Activated CD4-positive, alpha-beta memory T cell treated with anti-CD3 and anti-CD28 coated beads for 36 hours (primary cell): ENCODE data around the gene PCDH9. TPM values are rescaled to one million over a fixed set of nuclear protein-coding genes. Genes with fewer than 3 reads are reported as not detected.

ENCODE experiments used
- CTCF ChIA-PET: fragments of 350-600 bp; sonication (Branson Sonifier 250); formaldehyde crosslinking; loops from one replicate; lab custom pipeline; 2021; ENCODE audit warnings: antibody characterized with exemption, inconsistent platforms; lab: Charles Lee
- POLR2A ChIA-PET: fragments of 350-600 bp; sonication (Branson Sonifier 250); formaldehyde crosslinking; loops from one replicate; lab custom pipeline; 2021; ENCODE audit warnings: antibody characterized with exemption; lab: Charles Lee
- DNase-seq: peaks from one replicate; pipeline ENCODE4 v3.0.0-alpha.2; 2020
- H3K27ac Mint-ChIP-seq: one replicate; pipeline ENCODE4 v1.8.0; 2021; ENCODE audit warnings: mixed read lengths
- H3K27me3 Mint-ChIP-seq: one replicate; pipeline ENCODE4 v1.8.0; 2021; ENCODE audit warnings: mixed read lengths
- H3K36me3 Mint-ChIP-seq: one replicate; pipeline ENCODE4 v1.8.0; 2021; ENCODE audit warnings: mixed read lengths
- H3K4me1 Mint-ChIP-seq: one replicate; pipeline ENCODE4 v1.8.0; 2021; ENCODE audit warnings: low read depth, mixed read lengths
- H3K4me3 Mint-ChIP-seq: one replicate; pipeline ENCODE4 v1.8.0; 2021; ENCODE audit warnings: mild to moderate bottlenecking, mixed read lengths
- H3K9me3 Mint-ChIP-seq: one replicate; pipeline ENCODE4 v1.8.0; 2021; ENCODE audit warnings: mixed read lengths
- intact Hi-C: fragments of 100-400 bp; cut with micrococcal nuclease; formaldehyde crosslinking; loops from one replicate; pipeline ENCODE4 v1.15.1; 2023
- total RNA-seq, 2 experiments: library from RNA; stranded (reverse); gene quantifications; one replicate each; pipeline ENCODE4 v1.2.3, GENCODE V29; 2021

Gene PCDH9
- total RNA-seq, 2 experiments from 2014 or later, result under 0.01 to 0.02 TPM

DNA sequence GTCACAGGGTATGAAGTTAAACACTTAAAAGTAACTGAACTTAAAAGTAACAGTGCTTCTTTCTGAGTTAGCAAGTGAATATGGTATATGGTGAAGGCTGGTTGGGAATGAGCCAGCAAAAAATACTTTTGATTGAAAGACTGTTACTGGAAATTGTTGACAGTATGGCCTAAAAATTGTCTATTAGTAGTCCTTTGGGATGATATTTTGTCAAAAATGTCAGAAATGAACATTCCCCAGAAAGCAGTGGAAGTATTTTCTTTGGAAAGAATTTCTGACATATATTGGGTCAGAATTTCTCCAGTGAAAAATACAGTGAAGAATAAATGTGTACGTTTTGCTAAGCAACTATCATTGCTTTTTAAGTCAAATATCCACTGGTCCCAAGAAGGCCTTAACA is 860.5 kb downstream of the PCDH9 start:
- no peaks in the 10 kb centered on the region for H3K27me3 Mint-ChIP-seq
- H3K9me3 Mint-ChIP-seq, result no peaks in the 10 kb centered on the region
- ChIA-PET POLR2A (no interaction called here), CTCF (no interaction called here)
- no peaks in the 10 kb centered on the region for H3K4me1 Mint-ChIP-seq
- no peak overlapping the region for H3K27ac Mint-ChIP-seq
- H3K36me3 Mint-ChIP-seq, result no peaks in the 10 kb centered on the region
- no peak overlapping the region for H3K4me3 Mint-ChIP-seq
- intact Hi-C loops, result no loop called here
- no peak for DNase-seq

DNA sequence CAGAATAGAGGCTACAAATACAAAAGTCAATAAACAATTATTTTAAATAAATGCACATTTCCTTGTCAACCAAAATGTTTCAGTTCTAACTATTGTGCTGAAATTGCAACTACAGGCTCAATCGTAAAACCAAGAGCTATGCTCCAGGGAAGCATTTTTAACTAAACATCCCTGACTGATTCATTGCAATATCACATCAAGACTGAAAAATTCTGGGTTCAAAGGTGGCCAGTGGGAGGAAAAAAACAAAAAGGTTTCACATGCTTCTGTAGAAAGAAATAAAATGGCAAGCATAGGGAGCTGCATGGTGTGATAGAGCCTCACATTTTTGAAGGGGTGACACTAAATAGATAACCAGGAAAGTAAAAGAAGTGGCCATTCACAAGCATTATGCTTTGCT is 862.8 kb downstream of the PCDH9 start:
- DNase-seq, result no peak
- H3K4me1 Mint-ChIP-seq, result no peaks in the 10 kb centered on the region
- CTCF ChIA-PET, result no interaction called here

DNA sequence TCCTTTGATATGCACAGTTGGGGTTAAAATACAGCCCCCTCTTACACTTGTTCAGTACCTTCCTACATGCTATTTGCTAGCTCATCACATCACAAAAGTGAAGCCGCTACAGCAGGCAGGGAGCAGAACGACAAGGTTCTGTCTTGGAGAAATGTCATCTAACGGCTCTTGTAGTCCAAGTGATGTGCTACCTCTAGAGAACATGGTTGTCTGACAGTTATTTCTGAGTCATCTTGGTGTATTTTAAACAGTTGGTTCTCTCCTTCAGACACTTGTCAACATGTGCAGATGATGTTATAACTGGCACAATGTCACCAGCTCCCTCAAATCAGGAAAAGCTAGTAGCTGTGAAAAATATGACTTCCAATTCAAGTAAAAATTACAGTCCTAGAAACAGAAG is 865.0 kb downstream of the PCDH9 start:
- intact Hi-C loops, result no loop called here
- CTCF ChIA-PET, result no interaction called here
- no peak for DNase-seq
- Mint-ChIP-seq H3K27me3 (no peaks in the 10 kb centered on the region), H3K27ac (no peak overlapping the region), H3K36me3 (no peaks in the 10 kb centered on the region), H3K9me3 (peaks cover 2% of the 10 kb centered on the region), H3K4me3 (no peak overlapping the region), H3K4me1 (no peaks in the 10 kb centered on the region)
- POLR2A ChIA-PET, result no interaction called here

More for the DNA sequence above, 862.8 kb downstream of the PCDH9 start:
- no peaks in the 10 kb centered on the region for H3K27me3 Mint-ChIP-seq
- no peak overlapping the region for H3K4me3 Mint-ChIP-seq
- POLR2A ChIA-PET, result no interaction called here
- H3K36me3 Mint-ChIP-seq, result no peaks in the 10 kb centered on the region
- peaks cover 2% of the 10 kb centered on the region for H3K9me3 Mint-ChIP-seq
- H3K27ac Mint-ChIP-seq, result no peak overlapping the region
- intact Hi-C loops, result no loop called here

DNA sequence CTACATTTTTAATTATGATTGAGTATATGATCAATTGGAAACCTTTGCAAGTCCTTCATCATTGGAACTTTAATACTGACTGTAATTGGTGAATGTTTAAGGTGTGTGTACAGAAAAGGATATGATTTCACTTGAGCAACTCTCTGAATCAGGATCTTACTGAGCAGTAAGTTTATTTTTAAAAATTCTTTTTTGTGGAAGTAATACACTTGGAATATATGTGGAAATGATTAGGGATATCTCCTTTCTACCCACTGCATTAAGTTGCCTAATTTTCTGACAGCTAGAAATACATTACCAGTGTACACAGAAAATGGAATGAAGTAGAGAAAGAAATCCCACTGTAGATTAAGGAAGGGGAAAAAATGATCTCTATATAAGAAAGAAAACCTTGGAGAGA is 865.8 kb downstream of the PCDH9 start:
- H3K27me3 Mint-ChIP-seq, result no peaks in the 10 kb centered on the region
- H3K4me3 Mint-ChIP-seq, result no peak overlapping the region
- H3K4me1 Mint-ChIP-seq, result no peaks in the 10 kb centered on the region
- CTCF ChIA-PET, result no interaction called here
- H3K9me3 Mint-ChIP-seq, result peaks cover 2% of the 10 kb centered on the region
- intact Hi-C loops, result no loop called here
- POLR2A ChIA-PET, result no interaction called here
- no peaks in the 10 kb centered on the region for H3K36me3 Mint-ChIP-seq
- H3K27ac Mint-ChIP-seq, result no peak overlapping the region
- no peak for DNase-seq

DNA sequence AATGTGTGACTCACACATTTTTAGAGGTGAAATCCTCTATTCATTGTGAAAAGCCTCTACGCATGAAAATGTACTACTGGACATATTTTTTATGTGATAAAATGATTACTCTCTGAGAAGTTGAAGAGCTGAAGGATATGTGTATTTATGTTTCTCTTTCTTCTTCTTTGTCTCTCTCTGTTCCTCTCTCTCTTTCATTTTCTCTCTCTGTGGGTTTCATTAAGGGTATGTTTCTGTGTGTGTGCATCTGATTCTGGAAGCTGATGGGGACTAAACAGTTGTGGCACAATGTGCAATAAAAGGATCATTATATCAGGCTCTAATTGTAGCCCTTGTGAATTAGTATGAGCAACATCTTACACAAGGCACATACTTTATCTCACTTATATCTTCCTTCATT is 867.7 kb downstream of the PCDH9 start:
- POLR2A ChIA-PET, result no interaction called here
- CTCF ChIA-PET, result no interaction called here
- H3K9me3 Mint-ChIP-seq, result peaks cover 2% of the 10 kb centered on the region
- no peak overlapping the region for H3K27ac Mint-ChIP-seq
- intact Hi-C loops, result no loop called here
- DNase-seq, result no peak
- H3K4me3 Mint-ChIP-seq, result no peak overlapping the region
- H3K27me3 Mint-ChIP-seq, result no peaks in the 10 kb centered on the region
- H3K36me3 Mint-ChIP-seq, result no peaks in the 10 kb centered on the region
- no peaks in the 10 kb centered on the region for H3K4me1 Mint-ChIP-seq

DNA sequence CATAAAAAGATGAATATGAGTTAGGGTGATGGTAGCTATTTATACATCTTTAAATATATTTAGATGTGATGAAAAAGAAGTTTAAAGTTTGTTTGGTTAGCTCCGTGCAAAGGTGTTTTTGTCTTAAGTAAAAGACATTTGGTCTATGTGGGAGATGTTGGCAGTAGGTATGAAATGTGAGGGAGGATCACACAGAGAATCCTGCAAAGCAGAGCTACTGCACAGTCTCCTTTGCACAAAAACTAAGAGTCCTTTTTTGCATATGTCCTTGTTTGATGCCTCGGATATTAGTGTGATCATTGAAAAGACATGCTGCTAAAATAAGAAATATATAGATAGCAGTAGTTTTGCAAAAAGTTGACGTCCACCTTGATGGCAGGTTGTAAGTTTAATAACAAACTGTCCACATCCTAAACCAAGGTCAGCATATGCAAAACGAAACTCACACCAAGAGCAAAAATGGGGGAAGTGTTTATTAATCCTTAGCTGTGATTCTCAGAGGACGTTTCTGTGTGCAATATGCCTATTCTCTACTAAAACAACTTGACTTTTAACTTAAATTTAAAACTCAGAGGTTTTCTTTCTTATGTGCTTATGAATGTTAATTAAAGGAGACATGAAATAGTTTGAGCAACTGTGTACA is 870.1 kb downstream of the PCDH9 start:
- H3K4me1 Mint-ChIP-seq, result no peaks in the 10 kb centered on the region
- no peaks in the 10 kb centered on the region for H3K36me3 Mint-ChIP-seq
- H3K9me3 Mint-ChIP-seq, result peaks cover 5% of the 10 kb centered on the region
- ChIA-PET POLR2A (no interaction called here), CTCF (no interaction called here)
- intact Hi-C loops, result no loop called here
- no peaks in the 10 kb centered on the region for H3K27me3 Mint-ChIP-seq
- H3K27ac Mint-ChIP-seq, result no peak overlapping the region
- H3K4me3 Mint-ChIP-seq, result no peak overlapping the region
- no peak for DNase-seq

DNA sequence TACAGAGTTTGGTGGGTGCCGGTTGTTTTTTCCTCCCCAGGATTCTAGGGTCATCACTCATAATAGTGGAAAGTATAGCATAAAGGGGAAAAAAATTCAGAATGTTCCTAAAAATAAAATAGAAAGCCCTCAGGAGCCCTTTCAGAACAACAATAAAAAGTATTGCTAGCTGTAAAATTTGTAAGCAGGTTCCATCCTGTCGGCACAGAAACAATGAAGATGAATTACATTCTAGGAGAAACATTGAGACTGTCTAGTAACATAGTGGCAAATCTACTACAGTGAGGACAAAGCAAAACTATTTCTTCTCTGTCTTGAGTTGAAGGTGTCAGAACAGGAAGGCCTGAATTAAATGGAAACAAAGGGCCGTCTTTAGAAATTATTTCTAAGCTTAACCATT is 870.7 kb downstream of the PCDH9 start:
- no peak overlapping the region for H3K4me3 Mint-ChIP-seq
- H3K27ac Mint-ChIP-seq, result no peak overlapping the region
- H3K36me3 Mint-ChIP-seq, result no peaks in the 10 kb centered on the region
- H3K9me3 Mint-ChIP-seq, result peaks cover 5% of the 10 kb centered on the region
- CTCF ChIA-PET, result no interaction called here
- no peak for DNase-seq
- no peaks in the 10 kb centered on the region for H3K4me1 Mint-ChIP-seq
- intact Hi-C loops, result no loop called here
- POLR2A ChIA-PET, result no interaction called here
- no peaks in the 10 kb centered on the region for H3K27me3 Mint-ChIP-seq

DNA sequence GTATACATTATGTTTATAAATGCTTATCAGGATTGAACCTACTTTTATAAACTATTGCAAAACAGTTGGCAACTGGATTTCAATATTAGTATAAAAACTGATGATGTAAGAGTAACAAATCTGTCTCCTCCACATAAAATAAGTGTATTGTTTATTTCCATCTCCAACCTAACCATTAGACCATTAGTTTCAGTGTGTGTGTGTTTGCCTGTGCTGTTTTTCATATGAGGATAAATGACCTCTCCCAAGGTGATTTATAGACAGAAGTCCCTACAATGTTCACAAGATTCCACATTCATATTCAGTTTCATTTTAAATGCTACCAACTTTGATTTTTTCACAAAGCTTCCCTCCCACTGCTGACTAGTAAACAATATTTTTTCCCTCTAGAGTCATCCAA is 871.6 kb downstream of the PCDH9 start:
- H3K4me3 Mint-ChIP-seq, result no peak overlapping the region
- H3K27ac Mint-ChIP-seq, result no peak overlapping the region
- H3K9me3 Mint-ChIP-seq, result peaks cover 5% of the 10 kb centered on the region
- intact Hi-C loops, result no loop called here
- no peaks in the 10 kb centered on the region for H3K4me1 Mint-ChIP-seq
- DNase-seq, result no peak
- POLR2A ChIA-PET, result no interaction called here
- H3K36me3 Mint-ChIP-seq, result no peaks in the 10 kb centered on the region
- CTCF ChIA-PET, result no interaction called here
- H3K27me3 Mint-ChIP-seq, result no peaks in the 10 kb centered on the region

DNA sequence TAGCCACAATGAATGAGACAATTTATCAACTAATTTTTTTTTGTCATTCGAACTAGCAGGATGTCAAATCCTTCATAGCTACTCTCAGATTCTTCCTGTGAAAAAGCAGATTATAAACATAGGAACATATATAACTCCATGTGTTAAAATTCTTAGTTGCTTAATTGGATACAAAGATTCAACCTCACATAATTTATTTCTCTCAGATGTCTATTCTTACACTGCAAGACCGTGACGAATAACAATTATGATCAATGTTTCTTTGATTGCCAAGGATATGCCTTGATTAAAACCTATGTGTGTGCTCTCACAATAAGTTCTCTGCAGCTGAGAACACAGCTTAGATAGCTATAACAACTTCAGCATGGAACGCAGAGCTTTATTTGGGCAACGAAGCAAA is 872.7 kb downstream of the PCDH9 start:
- ChIA-PET CTCF (no interaction called here), POLR2A (no interaction called here)

DNA sequence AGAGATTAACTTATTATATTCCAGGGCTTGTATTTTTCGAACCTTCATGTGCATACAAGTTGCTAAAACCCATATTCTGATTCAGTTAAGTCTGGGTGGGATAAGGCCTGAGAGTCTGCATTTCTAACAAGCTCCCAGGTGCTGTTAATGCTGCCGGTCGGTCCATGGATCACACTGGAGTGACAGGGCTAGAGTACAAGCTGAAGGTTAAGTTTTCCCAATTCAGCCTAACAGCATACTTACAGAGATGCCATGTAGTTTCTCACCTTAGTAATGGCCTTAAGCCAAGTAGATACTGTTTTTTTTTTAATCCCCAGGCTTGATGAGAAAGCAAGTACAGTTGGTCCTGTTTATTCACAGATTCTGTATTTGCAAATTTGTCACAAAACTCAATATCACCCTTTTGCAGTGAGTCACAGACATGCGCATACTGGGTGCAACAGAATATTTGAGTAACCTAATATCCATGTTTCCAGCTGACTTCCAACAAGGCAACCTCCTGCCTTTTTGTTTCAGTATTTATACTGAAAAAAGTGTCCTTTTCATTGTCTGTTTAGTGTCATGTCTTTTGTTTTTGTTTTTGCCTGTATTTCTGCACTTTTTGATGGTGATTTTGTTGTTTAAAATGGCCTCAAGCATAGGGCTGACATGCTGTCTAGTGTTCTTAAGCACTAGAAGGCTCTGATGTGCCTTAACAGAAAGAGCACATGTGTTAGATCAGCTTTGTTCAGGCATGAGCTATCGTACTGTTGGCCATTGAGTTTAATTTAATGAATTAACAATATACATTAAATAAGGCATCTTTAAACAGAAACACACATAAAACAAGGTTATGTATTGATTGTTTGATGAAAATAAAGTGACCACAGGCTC is 875.0 kb downstream of the PCDH9 start:
- H3K9me3 Mint-ChIP-seq, result peaks cover 3% of the 10 kb centered on the region
- CTCF ChIA-PET, result no interaction called here

More for the DNA sequence above, 872.7 kb downstream of the PCDH9 start:
- intact Hi-C loops, result no loop called here
- no peaks in the 10 kb centered on the region for H3K4me1 Mint-ChIP-seq
- H3K9me3 Mint-ChIP-seq, result peaks cover 3% of the 10 kb centered on the region
- DNase-seq, result no peak
- no peak overlapping the region for H3K27ac Mint-ChIP-seq
- H3K36me3 Mint-ChIP-seq, result no peaks in the 10 kb centered on the region
- no peaks in the 10 kb centered on the region for H3K27me3 Mint-ChIP-seq
- no peak overlapping the region for H3K4me3 Mint-ChIP-seq

DNA sequence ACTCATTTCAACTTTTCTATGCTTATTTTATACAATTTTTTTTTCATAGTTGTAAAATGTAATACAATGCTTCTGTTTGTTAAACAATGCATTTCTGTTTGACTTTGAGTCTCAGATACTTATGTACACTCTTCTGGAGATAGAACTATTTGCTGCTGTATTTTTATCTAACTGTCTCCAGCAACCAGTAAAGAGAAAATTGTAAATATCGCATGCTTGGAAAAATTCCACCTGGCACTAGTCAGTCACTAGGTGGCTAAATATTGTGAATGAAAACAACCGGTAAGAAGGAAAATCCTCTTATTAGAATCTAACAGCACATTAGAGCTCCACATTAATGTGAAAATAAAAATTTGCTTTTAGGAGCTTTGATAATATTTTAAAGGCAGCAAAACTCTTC is 876.5 kb downstream of the PCDH9 start:
- ChIA-PET POLR2A (no interaction called here), CTCF (no interaction called here)
- Mint-ChIP-seq H3K9me3 (peaks cover 3% of the 10 kb centered on the region), H3K36me3 (no peaks in the 10 kb centered on the region), H3K4me3 (no peak overlapping the region), H3K27ac (no peak overlapping the region), H3K4me1 (no peaks in the 10 kb centered on the region), H3K27me3 (no peaks in the 10 kb centered on the region)
- intact Hi-C loops, result no loop called here
- no peak for DNase-seq

More for the DNA sequence above, 875.0 kb downstream of the PCDH9 start:
- Mint-ChIP-seq H3K4me1 (no peaks in the 10 kb centered on the region), H3K36me3 (no peaks in the 10 kb centered on the region), H3K27ac (no peak overlapping the region), H3K27me3 (no peaks in the 10 kb centered on the region), H3K4me3 (no peak overlapping the region)
- POLR2A ChIA-PET, result no interaction called here
- DNase-seq, result no peak
- intact Hi-C loops, result no loop called here

DNA sequence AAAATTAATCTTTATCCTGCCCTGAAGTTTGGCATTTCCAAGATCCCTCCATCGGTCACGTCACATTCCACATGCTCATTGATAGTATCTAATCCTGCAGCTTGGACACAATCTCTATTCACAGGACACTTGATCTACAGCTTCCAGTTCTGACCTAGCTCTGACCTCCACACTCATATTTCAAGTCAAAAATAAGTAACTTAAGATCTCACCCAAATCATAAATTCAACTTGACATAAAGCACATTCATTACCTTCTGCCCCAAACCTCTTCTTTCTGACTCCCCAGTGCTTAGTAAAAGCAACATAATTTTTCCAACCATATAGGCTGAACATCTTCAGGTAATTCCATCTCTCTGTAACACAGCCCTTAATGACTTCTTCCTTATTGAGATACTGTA is 880.2 kb downstream of the PCDH9 start:
- no peaks in the 10 kb centered on the region for H3K36me3 Mint-ChIP-seq
- no peaks in the 10 kb centered on the region for H3K4me1 Mint-ChIP-seq
- no peak overlapping the region for H3K27ac Mint-ChIP-seq
- intact Hi-C loops, result no loop called here
- H3K27me3 Mint-ChIP-seq, result no peaks in the 10 kb centered on the region
- no peaks in the 10 kb centered on the region for H3K9me3 Mint-ChIP-seq
- POLR2A ChIA-PET, result no interaction called here
- H3K4me3 Mint-ChIP-seq, result no peak overlapping the region
- DNase-seq, result no peak
- CTCF ChIA-PET, result no interaction called here
